Peyer's patch (tissue), 4 donors: ENCODE data around the gene GALNT17.

ENCODE experiments used
- POLR2A ChIP-seq, 2 donors: fragments of 450-650 bp; IDR thresholded peaks; one replicate each; pipeline ENCODE4 v1.5.1; 2017; ENCODE audit warnings: antibody characterized with exemption in 2 of 2, mild to moderate bottlenecking in 2 of 2, moderate library complexity in 2 of 2
- TF ChIP-seq, protein P1 (sequence below), 6 experiments: fragments of 450-650 bp in 4 of 6; fragments of 200-600 bp in 2 of 6; sonication (generic) in 1 of 6; IDR thresholded peaks; one replicate each; pipeline ENCODE4 v1.5.1; 2017 to 2019; ENCODE audit warnings: antibody characterized with exemption in 6 of 6, mild to moderate bottlenecking in 3 of 6, moderate library complexity in 1 of 6

- TF ChIP-seq, protein P1, sequence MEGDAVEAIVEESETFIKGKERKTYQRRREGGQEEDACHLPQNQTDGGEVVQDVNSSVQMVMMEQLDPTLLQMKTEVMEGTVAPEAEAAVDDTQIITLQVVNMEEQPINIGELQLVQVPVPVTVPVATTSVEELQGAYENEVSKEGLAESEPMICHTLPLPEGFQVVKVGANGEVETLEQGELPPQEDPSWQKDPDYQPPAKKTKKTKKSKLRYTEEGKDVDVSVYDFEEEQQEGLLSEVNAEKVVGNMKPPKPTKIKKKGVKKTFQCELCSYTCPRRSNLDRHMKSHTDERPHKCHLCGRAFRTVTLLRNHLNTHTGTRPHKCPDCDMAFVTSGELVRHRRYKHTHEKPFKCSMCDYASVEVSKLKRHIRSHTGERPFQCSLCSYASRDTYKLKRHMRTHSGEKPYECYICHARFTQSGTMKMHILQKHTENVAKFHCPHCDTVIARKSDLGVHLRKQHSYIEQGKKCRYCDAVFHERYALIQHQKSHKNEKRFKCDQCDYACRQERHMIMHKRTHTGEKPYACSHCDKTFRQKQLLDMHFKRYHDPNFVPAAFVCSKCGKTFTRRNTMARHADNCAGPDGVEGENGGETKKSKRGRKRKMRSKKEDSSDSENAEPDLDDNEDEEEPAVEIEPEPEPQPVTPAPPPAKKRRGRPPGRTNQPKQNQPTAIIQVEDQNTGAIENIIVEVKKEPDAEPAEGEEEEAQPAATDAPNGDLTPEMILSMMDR (IDR thresholded peaks at IDR 0.05) = no peak
- no peak for TF ChIP-seq POLR2A (IDR thresholded peaks at IDR 0.05)
These were observed 411.5 kb downstream of the GALNT17 start for GRCh38 chr7:71543396-71543795.
